ENCODE data around the gene COX4I2. TPM values are rescaled to one million over a fixed set of nuclear protein-coding genes. Genes with fewer than 3 reads are reported as not detected.

Gene COX4I2
- total RNA-seq, 4 donors from 2014 or later, result 5.1 to 8.4 TPM; not detected in 2

DNA sequence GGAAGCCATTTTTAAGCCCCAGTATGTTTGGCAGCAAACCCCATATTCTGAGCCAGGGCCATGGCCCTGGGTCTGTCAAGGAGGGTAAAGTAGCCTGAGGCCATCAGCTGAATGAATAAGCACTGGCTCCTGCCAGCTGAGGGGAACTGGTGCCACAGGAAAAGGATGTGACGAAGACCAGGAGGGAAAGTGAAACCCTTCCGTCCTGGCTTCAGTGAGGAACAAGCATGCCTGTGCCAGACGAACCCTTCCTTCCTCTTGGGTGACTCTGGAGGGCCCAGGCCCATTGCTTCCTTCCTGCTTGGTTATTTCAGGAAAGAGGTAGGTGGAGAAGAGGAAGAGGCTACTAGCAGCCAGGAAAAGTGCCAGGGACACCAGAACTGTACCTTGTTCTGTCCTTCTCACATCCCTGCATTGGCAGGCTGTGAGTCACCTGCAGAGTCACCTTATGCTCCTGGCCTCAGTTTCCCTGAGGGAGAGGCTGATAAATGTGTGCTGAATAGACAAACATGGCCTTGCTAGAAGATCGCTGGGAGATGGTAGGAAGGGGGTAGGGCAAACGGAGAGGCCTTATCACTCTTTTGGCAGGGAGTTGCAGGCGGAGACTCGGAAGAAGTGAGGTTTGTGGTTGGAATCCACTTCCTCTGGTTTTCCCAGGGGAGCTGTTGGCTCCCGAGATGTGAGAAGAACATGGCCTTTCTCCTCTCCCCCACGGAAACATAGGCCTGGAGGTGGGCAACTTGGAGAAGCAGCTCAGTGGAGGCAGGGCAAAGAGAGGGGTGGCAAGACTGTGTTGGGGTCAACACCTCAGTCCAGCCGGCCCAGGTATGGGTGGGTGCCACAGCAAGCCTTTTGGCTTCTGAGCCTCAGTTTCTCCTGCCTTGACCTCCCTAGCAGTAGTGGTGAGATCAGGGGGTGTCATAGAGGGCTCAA, 37.4 kb downstream of the COX4I2 start:
- H3K4me3 ChIP-seq, result no peak overlapping the region
- peak; percentile 36 to 69 for DNase-seq
- H3K4me1 ChIP-seq, result peaks cover 0 to 4% of the 10 kb centered on the region in 2 donors

DNA sequence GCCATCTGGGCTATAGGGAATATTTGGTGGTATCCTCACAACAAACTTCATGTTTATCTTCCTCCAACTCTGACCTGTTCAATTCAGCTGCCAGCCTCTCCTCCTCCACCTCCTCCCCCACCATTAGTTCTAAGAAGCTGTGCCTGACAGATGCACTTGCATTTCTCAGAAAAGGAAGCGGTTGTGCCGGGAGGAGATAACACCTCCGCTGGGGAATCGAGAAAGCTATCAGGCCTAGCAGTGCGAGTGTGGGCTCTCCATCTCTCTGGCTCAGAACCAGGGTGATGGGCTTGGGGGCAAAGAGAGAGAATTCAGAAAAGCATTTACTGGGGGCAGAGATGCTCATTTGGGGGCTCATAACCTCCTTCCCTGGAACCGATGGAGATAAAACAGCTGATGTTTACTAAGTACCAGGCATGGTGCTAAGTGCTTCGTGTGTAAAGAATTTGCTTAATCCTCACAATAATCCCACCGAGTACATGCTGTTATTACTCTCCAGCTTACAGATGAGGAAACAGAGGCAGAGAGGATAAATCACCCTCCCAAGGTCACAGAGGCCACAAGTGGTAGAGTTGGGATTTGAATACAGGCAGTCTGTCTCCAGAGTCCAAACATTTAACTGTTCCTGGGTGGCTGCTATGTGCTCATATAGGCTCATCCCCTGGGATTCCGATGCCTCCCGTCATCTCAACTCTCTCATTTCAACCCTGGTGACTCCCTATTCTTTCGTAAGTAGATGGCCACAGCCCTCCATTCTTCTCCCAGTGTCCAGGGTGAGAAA, 38.3 kb downstream of the COX4I2 start:
- DNase-seq, result no peak
- intact Hi-C loops (cut with DNase I; ENCODE audit: low total_unique reads), result no loop called here
- peaks cover 0 to 4% of the 10 kb centered on the region in 2 donors for H3K4me1 ChIP-seq
- no peaks in the 10 kb centered on the region for H3K36me3 ChIP-seq
- TF ChIP-seq CTCF (IDR thresholded peaks at IDR 0.05), result no peak
- no peak for TF ChIP-seq POLR2A (IDR thresholded peaks at IDR 0.05)
- H3K27ac ChIP-seq, result peak overlapping the region; percentile 61 to 88
- no peaks in the 10 kb centered on the region for H3K9me3 ChIP-seq
- H3K4me3 ChIP-seq, result no peak overlapping the region
- H3K27me3 ChIP-seq, result no peaks in the 10 kb centered on the region

More for the DNA sequence above, 37.4 kb downstream of the COX4I2 start:
- no peaks in the 10 kb centered on the region for H3K36me3 ChIP-seq
- no peaks in the 10 kb centered on the region for H3K27me3 ChIP-seq
- intact Hi-C loops (cut with DNase I; ENCODE audit: low total_unique reads), result no loop called here
- H3K27ac ChIP-seq, result peak overlapping the region; percentile 61 to 88
- no peaks in the 10 kb centered on the region for H3K9me3 ChIP-seq
- TF ChIP-seq POLR2A (IDR thresholded peaks at IDR 0.05) (no peak), CTCF (IDR thresholded peaks at IDR 0.05) (no peak)

DNA sequence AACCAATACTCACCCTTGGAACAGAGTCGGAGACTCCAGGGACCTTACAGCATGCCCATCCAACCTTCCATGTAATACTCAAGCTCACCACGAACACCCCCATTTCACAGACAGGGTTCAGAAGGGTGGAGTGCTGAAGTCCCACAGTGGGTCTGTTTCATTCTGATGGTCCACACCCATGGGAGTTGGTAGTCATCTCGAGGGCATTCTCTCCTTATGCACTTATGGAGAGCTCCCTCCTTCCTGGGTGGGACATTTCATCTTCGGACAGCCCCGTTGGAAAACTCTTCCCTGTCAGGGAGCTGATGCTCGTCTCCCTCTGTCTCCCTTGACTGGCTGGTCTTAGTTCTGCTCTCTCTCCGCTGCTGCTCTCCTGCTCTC, 38.9 kb downstream of the COX4I2 start:
- H3K4me1 ChIP-seq, result peaks cover 0 to 4% of the 10 kb centered on the region in 2 donors
- no peaks in the 10 kb centered on the region for H3K9me3 ChIP-seq
- no peaks in the 10 kb centered on the region for H3K36me3 ChIP-seq
- TF ChIP-seq POLR2A (IDR thresholded peaks at IDR 0.05) (no peak), CTCF (IDR thresholded peaks at IDR 0.05) (no peak)
- H3K27ac ChIP-seq, result peak overlapping the region; percentile 61 to 88
- intact Hi-C loops (cut with DNase I; ENCODE audit: low total_unique reads), result no loop called here
- no peak for DNase-seq
- no peaks in the 10 kb centered on the region for H3K27me3 ChIP-seq
- H3K4me3 ChIP-seq, result no peak overlapping the region

- no peak for TF ChIP-seq POLR2A (IDR thresholded peaks at IDR 0.05)
- no peak for TF ChIP-seq CTCF (IDR thresholded peaks at IDR 0.05)
- H3K4me1 ChIP-seq, result peaks cover 0 to 4% of the 10 kb centered on the region in 2 donors
- no peak overlapping the region for H3K27ac ChIP-seq
- intact Hi-C loops (cut with DNase I; ENCODE audit: low total_unique reads), result no loop called here
- H3K9me3 ChIP-seq, result no peaks in the 10 kb centered on the region
- no peak overlapping the region for H3K4me3 ChIP-seq
- H3K36me3 ChIP-seq, result no peaks in the 10 kb centered on the region
- DNase-seq, result no peak
- H3K27me3 ChIP-seq, result no peaks in the 10 kb centered on the region
These were observed 40.0 kb downstream of the COX4I2 start for GRCh38 chr20:31677553-31678260.
